Measurements from ENCODE around the gene KIAA0408.

DNA sequence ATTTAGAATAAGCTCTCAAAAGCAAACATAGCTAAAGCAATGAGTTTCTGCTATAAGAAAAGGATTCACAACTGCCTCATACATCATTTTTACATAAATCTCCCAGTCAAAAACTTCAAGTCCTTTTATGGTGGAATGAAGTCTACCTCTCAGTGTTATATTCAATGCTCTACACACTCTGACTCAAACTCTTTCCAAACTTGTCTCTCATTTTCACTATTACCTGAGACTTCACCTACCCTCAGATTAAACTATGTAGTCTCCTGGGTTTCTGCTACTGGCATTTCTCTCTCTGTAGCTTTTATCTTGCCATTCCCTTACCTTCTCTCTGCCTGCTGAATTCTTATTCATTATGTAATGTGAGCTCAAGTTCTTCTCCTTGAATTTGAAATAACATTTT lies 11.4 kb downstream of the KIAA0408 start:
- TF ChIP-seq, protein P1, sequence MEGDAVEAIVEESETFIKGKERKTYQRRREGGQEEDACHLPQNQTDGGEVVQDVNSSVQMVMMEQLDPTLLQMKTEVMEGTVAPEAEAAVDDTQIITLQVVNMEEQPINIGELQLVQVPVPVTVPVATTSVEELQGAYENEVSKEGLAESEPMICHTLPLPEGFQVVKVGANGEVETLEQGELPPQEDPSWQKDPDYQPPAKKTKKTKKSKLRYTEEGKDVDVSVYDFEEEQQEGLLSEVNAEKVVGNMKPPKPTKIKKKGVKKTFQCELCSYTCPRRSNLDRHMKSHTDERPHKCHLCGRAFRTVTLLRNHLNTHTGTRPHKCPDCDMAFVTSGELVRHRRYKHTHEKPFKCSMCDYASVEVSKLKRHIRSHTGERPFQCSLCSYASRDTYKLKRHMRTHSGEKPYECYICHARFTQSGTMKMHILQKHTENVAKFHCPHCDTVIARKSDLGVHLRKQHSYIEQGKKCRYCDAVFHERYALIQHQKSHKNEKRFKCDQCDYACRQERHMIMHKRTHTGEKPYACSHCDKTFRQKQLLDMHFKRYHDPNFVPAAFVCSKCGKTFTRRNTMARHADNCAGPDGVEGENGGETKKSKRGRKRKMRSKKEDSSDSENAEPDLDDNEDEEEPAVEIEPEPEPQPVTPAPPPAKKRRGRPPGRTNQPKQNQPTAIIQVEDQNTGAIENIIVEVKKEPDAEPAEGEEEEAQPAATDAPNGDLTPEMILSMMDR (conservative IDR thresholded peaks at IDR 0.05; ENCODE audit: low read depth, low read length) = no peak
- TF ChIP-seq EZH2phosphoT487 (IDR thresholded peaks at IDR 0.05; ENCODE audit: borderline replicate concordance, low read length) = no peak
